GM23338 (cell line): ENCODE data around the gene DTYMK. TPM values are rescaled to one million over a fixed set of nuclear protein-coding genes. Genes with fewer than 3 reads are reported as not detected.

Experiments
- ATAC-seq: fragments of 200-7000 bp; cut with Tn5 transposase; 3 replicates; pipeline ENCODE4 v1.9.1; 2020
- DNase-seq: peaks from one replicate; pipeline ENCODE4 v3.0.0-alpha.2; 2015; ENCODE audit warnings: low spot score
- H2AFZ ChIP-seq: fragments of 200-600 bp; sonication (generic); 2 replicates; pipeline ENCODE4 v1.8.0; 2016; ENCODE audit warnings: antibody characterized with exemption, mild to moderate bottlenecking, moderate library complexity
- H3F3A ChIP-seq: fragments of 200-600 bp; sonication (generic); replicated peaks from 2 replicates; pipeline ENCODE4 v1.8.0; 2017; ENCODE audit warnings: antibody characterized with exemption, mixed run types, low read depth
- H3K27ac ChIP-seq: fragments of 200-600 bp; sonication (generic); 2 replicates; pipeline ENCODE4 v1.6.1; 2016; ENCODE audit warnings: low read depth
- H3K27me3 ChIP-seq: fragments of 200-600 bp; sonication (generic); 2 replicates; pipeline ENCODE4 v1.8.0; 2016; ENCODE audit warnings: mild to moderate bottlenecking, mixed run types, moderate library complexity; ENCODE audit not compliant: insufficient read depth
- H3K36me3 ChIP-seq: fragments of 200-600 bp; sonication (generic); 2 replicates; pipeline ENCODE4 v1.8.0; 2016; ENCODE audit warnings: mild to moderate bottlenecking; ENCODE audit not compliant: insufficient read depth
- H3K4me1 ChIP-seq: fragments of 200-600 bp; sonication (generic); 2 replicates; pipeline ENCODE4 v1.8.0; 2016; ENCODE audit warnings: mild to moderate bottlenecking, moderate library complexity; ENCODE audit not compliant: insufficient read depth
- H3K4me2 ChIP-seq: fragments of 200-600 bp; sonication (generic); 2 replicates; pipeline ENCODE4 v1.7.1; 2017; ENCODE audit warnings: mixed run types
- H3K4me3 ChIP-seq: fragments of 200-600 bp; sonication (generic); 2 replicates; pipeline ENCODE4 v1.6.1; 2016; ENCODE audit warnings: mixed run types
- H3K79me2 ChIP-seq: fragments of 200-600 bp; sonication (generic); replicated peaks from 2 replicates; pipeline ENCODE4 v1.8.0; 2017; ENCODE audit warnings: mild to moderate bottlenecking; ENCODE audit not compliant: insufficient read depth
- H3K9me2 ChIP-seq: fragments of 200-600 bp; sonication (generic); 2 replicates; pipeline ENCODE4 v1.8.0; 2017; ENCODE audit not compliant: insufficient read depth
- H4K20me1 ChIP-seq: fragments of 200-600 bp; sonication (generic); replicated peaks from 2 replicates; pipeline ENCODE4 v1.8.0; 2017; ENCODE audit warnings: mild to moderate bottlenecking; ENCODE audit not compliant: insufficient read depth
- H3K27ac Mint-ChIP-seq: 2 replicates; pipeline ENCODE4 v1.8.0; 2020; ENCODE audit warnings: inconsistent platforms, mild to moderate bottlenecking, moderate library complexity, mixed read lengths
- H3K27me3 Mint-ChIP-seq: 3 replicates; pipeline ENCODE4 v1.8.0; 2022; ENCODE audit warnings: low read depth, mild to moderate bottlenecking, moderate library complexity, mixed read lengths, inconsistent platforms; ENCODE audit not compliant: insufficient read depth, poor library complexity
- H3K36me3 Mint-ChIP-seq: 3 replicates; pipeline ENCODE4 v1.8.0; 2021; ENCODE audit warnings: low read depth, mild to moderate bottlenecking, inconsistent platforms, moderate library complexity, mixed read lengths
- H3K4me1 Mint-ChIP-seq: 3 replicates; pipeline ENCODE4 v1.8.0; 2020; ENCODE audit warnings: mild to moderate bottlenecking, inconsistent platforms, mixed read lengths
- H3K4me3 Mint-ChIP-seq: 3 replicates; pipeline ENCODE4 v1.8.0; 2021; ENCODE audit warnings: moderate library complexity, mild to moderate bottlenecking, inconsistent platforms, mixed read lengths
- H3K9me3 Mint-ChIP-seq: 3 replicates; pipeline ENCODE4 v1.8.0; 2020; ENCODE audit warnings: moderate library complexity, mild to moderate bottlenecking, inconsistent platforms, mixed read lengths
- CREB1 ChIP-seq: fragments of 250-450 bp; sonication (Bioruptor Pico); IDR thresholded peaks from 2 replicates; pipeline ENCODE4 v1.5.0; 2020; ENCODE audit warnings: low read depth, mild to moderate bottlenecking, moderate library complexity
- EZH2 ChIP-seq: fragments of 200-600 bp; sonication (generic); IDR thresholded peaks from one replicate; pipeline ENCODE4 v1.8.0; 2017; ENCODE audit warnings: antibody characterized with exemption, mild to moderate bottlenecking, low read depth; ENCODE audit not compliant: unreplicated experiment
- EZH2phosphoT487 ChIP-seq: fragments of 200-600 bp; sonication (generic); IDR thresholded peaks from one replicate; pipeline ENCODE4 v1.8.1; 2018; ENCODE audit warnings: antibody characterized with exemption; ENCODE audit not compliant: unreplicated experiment
- JUNB ChIP-seq: IDR thresholded peaks from one replicate; pipeline ENCODE4 v1.6.1; 2016; ENCODE audit warnings: antibody characterized with exemption; ENCODE audit not compliant: unreplicated experiment
- NANOG ChIP-seq: IDR thresholded peaks from 2 replicates; pipeline ENCODE4 v1.6.1; 2016; ENCODE audit warnings: antibody characterized with exemption, borderline replicate concordance
- POLR2AphosphoS5 ChIP-seq: IDR thresholded peaks from 2 replicates; pipeline ENCODE4 v1.6.1; 2016; ENCODE audit warnings: antibody characterized with exemption, low read depth
- STAT1 ChIP-seq: IDR thresholded peaks from one replicate; pipeline ENCODE4 v1.6.1; 2016; ENCODE audit warnings: antibody characterized with exemption; ENCODE audit not compliant: unreplicated experiment
- ZNF114 ChIP-seq: fragments of 250-450 bp; sonication (Bioruptor Pico); IDR thresholded peaks from 2 replicates; pipeline ENCODE4 v1.5.0; 2020; ENCODE audit warnings: mild to moderate bottlenecking, moderate library complexity
- ZNF331 ChIP-seq: fragments of 250-450 bp; sonication (Bioruptor Pico); IDR thresholded peaks from 2 replicates; pipeline ENCODE4 v1.5.0; 2020; ENCODE audit warnings: low read depth, mild to moderate bottlenecking, moderate library complexity
- polyA plus RNA-seq: library from polyadenylated mRNA; unstranded; fragments of >200 nt; fragmentation: Nextera tagmentation; extraction: Ambion mirVana; gene quantifications from 2 replicates; pipeline ENCODE4 v1.2.1, GENCODE V29; 2016
- total RNA-seq: library from RNA; depleted of rRNA; stranded (reverse); fragments of >200 nt; shearing (Covaris generic); gene quantifications from 2 replicates; pipeline ENCODE4 v1.2.3, GENCODE V29; 2014
- TF ChIP-seq, protein P1 (sequence below): fragments of 250-450 bp; sonication (Bioruptor Pico); IDR thresholded peaks from 2 replicates; pipeline ENCODE4 v1.5.0; 2020; ENCODE audit warnings: mild to moderate bottlenecking, moderate library complexity
- TF ChIP-seq, protein P2 (sequence below): IDR thresholded peaks from 2 replicates; pipeline ENCODE4 v1.6.1; 2016; ENCODE audit warnings: antibody characterized with exemption
- TF ChIP-seq, protein P3 (sequence below), 2 experiments: fragments of 200-600 bp in 1 of 2; sonication (generic) in 1 of 2; conservative IDR thresholded peaks; 2 replicates each; pipeline versions ENCODE4 v1.5.1 to v1.6.1; 2016 to 2017; ENCODE audit warnings: antibody characterized with exemption in 2 of 2, low read depth in 2 of 2, mild to moderate bottlenecking in 2 of 2, moderate library complexity in 1 of 2
- TF ChIP-seq, protein P4 (sequence below): IDR thresholded peaks from one replicate; pipeline ENCODE4 v1.6.1; 2018; ENCODE audit warnings: antibody characterized with exemption; ENCODE audit not compliant: unreplicated experiment

DTYMK gene
- total and polyA plus RNA-seq, 2 experiments from 2014 or later, result 55.4 to 65.4 TPM

DNA sequence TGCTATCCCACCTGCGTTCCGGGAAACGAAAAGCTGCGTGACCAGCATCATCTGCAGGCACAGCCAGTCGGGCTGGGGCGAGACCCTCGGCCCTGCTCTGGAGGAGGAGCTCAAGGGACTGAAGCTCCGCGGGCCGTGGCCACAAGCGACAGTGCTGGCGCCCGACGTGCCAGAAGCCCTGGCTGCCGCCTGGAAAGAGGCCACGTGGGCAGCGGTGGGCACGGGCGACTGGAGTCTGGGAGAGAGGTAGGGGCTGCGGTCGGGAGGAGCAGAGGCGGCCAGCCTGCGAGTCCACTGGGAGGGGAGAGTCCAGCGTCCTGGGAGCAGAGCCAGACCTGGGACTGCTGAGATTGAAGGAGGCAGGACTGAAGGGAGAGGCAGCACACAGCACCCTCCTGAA is 9.2 kb downstream of the DTYMK start:
- H3K36me3 ChIP-seq, result peaks cover 9% of the 10 kb centered on the region
- H3K4me1 Mint-ChIP-seq, result peaks cover 5% of the 10 kb centered on the region; the same call in 2 of the 3 replicates

More for the DNA sequence above, 9.2 kb downstream of the DTYMK start:
- peaks cover 67% of the 10 kb centered on the region for H3K36me3 Mint-ChIP-seq
- Histone ChIP-seq H3K27ac (no peak overlapping the region), H3K4me1 (no peaks in the 10 kb centered on the region), H3F3A (no peaks in the 10 kb centered on the region; the same call in none of the 2 replicates), H2AFZ (no peak overlapping the region), H3K4me3 (no peak overlapping the region), H3K27me3 (no peaks in the 10 kb centered on the region), H3K4me2 (no peak overlapping the region), H3K79me2 (peaks cover 12% of the 10 kb centered on the region; the same call in 1 of the 2 replicates), H4K20me1 (peaks cover 8% of the 10 kb centered on the region), H3K9me2 (no peaks in the 10 kb centered on the region)
- no peak overlapping the region for H3K4me3 Mint-ChIP-seq
- no peaks in the 10 kb centered on the region for H3K9me3 Mint-ChIP-seq
- no peak for ATAC-seq
- TF ChIP-seq EZH2phosphoT487, result no peak
- TF ChIP-seq, protein P1, sequence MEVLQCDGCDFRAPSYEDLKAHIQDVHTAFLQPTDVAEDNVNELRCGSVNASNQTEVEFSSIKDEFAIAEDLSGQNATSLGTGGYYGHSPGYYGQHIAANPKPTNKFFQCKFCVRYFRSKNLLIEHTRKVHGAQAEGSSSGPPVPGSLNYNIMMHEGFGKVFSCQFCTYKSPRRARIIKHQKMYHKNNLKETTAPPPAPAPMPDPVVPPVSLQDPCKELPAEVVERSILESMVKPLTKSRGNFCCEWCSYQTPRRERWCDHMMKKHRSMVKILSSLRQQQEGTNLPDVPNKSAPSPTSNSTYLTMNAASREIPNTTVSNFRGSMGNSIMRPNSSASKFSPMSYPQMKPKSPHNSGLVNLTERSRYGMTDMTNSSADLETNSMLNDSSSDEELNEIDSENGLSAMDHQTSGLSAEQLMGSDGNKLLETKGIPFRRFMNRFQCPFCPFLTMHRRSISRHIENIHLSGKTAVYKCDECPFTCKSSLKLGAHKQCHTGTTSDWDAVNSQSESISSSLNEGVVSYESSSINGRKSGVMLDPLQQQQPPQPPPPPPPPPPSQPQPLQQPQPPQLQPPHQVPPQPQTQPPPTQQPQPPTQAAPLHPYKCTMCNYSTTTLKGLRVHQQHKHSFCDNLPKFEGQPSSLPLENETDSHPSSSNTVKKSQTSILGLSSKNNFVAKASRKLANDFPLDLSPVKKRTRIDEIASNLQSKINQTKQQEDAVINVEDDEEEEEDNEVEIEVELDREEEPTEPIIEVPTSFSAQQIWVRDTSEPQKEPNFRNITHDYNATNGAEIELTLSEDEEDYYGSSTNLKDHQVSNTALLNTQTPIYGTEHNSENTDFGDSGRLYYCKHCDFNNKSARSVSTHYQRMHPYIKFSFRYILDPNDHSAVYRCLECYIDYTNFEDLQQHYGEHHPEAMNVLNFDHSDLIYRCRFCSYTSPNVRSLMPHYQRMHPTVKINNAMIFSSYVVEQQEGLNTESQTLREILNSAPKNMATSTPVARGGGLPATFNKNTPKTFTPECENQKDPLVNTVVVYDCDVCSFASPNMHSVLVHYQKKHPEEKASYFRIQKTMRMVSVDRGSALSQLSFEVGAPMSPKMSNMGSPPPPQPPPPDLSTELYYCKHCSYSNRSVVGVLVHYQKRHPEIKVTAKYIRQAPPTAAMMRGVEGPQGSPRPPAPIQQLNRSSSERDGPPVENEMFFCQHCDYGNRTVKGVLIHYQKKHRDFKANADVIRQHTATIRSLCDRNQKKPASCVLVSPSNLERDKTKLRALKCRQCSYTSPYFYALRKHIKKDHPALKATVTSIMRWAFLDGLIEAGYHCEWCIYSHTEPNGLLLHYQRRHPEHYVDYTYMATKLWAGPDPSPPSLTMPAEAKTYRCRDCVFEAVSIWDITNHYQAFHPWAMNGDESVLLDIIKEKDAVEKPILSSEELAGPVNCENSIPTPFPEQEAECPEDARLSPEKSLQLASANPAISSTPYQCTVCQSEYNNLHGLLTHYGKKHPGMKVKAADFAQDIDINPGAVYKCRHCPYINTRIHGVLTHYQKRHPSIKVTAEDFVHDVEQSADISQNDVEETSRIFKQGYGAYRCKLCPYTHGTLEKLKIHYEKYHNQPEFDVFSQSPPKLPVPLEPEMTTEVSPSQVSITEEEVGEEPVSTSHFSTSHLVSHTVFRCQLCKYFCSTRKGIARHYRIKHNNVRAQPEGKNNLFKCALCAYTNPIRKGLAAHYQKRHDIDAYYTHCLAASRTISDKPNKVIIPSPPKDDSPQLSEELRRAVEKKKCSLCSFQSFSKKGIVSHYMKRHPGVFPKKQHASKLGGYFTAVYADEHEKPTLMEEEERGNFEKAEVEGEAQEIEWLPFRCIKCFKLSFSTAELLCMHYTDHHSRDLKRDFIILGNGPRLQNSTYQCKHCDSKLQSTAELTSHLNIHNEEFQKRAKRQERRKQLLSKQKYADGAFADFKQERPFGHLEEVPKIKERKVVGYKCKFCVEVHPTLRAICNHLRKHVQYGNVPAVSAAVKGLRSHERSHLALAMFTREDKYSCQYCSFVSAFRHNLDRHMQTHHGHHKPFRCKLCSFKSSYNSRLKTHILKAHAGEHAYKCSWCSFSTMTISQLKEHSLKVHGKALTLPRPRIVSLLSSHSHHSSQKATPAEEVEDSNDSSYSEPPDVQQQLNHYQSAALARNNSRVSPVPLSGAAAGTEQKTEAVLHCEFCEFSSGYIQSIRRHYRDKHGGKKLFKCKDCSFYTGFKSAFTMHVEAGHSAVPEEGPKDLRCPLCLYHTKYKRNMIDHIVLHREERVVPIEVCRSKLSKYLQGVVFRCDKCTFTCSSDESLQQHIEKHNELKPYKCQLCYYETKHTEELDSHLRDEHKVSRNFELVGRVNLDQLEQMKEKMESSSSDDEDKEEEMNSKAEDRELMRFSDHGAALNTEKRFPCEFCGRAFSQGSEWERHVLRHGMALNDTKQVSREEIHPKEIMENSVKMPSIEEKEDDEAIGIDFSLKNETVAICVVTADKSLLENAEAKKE, result no peak
- TF ChIP-seq STAT1, result no peak
- TF ChIP-seq ZNF114 (CRISPR knock-in tag), result no peak
- no peak for TF ChIP-seq EZH2
- TF ChIP-seq, protein P2, sequence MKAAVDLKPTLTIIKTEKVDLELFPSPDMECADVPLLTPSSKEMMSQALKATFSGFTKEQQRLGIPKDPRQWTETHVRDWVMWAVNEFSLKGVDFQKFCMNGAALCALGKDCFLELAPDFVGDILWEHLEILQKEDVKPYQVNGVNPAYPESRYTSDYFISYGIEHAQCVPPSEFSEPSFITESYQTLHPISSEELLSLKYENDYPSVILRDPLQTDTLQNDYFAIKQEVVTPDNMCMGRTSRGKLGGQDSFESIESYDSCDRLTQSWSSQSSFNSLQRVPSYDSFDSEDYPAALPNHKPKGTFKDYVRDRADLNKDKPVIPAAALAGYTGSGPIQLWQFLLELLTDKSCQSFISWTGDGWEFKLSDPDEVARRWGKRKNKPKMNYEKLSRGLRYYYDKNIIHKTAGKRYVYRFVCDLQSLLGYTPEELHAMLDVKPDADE, result no peak
- TF ChIP-seq, protein P3, sequence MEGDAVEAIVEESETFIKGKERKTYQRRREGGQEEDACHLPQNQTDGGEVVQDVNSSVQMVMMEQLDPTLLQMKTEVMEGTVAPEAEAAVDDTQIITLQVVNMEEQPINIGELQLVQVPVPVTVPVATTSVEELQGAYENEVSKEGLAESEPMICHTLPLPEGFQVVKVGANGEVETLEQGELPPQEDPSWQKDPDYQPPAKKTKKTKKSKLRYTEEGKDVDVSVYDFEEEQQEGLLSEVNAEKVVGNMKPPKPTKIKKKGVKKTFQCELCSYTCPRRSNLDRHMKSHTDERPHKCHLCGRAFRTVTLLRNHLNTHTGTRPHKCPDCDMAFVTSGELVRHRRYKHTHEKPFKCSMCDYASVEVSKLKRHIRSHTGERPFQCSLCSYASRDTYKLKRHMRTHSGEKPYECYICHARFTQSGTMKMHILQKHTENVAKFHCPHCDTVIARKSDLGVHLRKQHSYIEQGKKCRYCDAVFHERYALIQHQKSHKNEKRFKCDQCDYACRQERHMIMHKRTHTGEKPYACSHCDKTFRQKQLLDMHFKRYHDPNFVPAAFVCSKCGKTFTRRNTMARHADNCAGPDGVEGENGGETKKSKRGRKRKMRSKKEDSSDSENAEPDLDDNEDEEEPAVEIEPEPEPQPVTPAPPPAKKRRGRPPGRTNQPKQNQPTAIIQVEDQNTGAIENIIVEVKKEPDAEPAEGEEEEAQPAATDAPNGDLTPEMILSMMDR (conservative IDR thresholded peaks at IDR 0.05; ENCODE audit: low read depth in 2 of 2), result no peak
- TF ChIP-seq POLR2AphosphoS5, result no peak; the same call in 1 of the 2 replicates
- TF ChIP-seq NANOG, result no peak
- TF ChIP-seq, protein P4, sequence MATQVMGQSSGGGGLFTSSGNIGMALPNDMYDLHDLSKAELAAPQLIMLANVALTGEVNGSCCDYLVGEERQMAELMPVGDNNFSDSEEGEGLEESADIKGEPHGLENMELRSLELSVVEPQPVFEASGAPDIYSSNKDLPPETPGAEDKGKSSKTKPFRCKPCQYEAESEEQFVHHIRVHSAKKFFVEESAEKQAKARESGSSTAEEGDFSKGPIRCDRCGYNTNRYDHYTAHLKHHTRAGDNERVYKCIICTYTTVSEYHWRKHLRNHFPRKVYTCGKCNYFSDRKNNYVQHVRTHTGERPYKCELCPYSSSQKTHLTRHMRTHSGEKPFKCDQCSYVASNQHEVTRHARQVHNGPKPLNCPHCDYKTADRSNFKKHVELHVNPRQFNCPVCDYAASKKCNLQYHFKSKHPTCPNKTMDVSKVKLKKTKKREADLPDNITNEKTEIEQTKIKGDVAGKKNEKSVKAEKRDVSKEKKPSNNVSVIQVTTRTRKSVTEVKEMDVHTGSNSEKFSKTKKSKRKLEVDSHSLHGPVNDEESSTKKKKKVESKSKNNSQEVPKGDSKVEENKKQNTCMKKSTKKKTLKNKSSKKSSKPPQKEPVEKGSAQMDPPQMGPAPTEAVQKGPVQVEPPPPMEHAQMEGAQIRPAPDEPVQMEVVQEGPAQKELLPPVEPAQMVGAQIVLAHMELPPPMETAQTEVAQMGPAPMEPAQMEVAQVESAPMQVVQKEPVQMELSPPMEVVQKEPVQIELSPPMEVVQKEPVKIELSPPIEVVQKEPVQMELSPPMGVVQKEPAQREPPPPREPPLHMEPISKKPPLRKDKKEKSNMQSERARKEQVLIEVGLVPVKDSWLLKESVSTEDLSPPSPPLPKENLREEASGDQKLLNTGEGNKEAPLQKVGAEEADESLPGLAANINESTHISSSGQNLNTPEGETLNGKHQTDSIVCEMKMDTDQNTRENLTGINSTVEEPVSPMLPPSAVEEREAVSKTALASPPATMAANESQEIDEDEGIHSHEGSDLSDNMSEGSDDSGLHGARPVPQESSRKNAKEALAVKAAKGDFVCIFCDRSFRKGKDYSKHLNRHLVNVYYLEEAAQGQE, result no peak
- TF ChIP-seq JUNB, result no peak
- no peak for TF ChIP-seq CREB1 (CRISPR knock-in tag)
- TF ChIP-seq ZNF331, result no peak
- H3K27me3 Mint-ChIP-seq, result peaks cover 14% of the 10 kb centered on the region
- DNase-seq, result no peak
- H3K27ac Mint-ChIP-seq, result no peak overlapping the region
